Measurements from ENCODE around the gene DGUOK.
A peak's percentile ranks its signal among the peaks of the same experiment; 100 is the strongest.

The DGUOK gene

DNA sequence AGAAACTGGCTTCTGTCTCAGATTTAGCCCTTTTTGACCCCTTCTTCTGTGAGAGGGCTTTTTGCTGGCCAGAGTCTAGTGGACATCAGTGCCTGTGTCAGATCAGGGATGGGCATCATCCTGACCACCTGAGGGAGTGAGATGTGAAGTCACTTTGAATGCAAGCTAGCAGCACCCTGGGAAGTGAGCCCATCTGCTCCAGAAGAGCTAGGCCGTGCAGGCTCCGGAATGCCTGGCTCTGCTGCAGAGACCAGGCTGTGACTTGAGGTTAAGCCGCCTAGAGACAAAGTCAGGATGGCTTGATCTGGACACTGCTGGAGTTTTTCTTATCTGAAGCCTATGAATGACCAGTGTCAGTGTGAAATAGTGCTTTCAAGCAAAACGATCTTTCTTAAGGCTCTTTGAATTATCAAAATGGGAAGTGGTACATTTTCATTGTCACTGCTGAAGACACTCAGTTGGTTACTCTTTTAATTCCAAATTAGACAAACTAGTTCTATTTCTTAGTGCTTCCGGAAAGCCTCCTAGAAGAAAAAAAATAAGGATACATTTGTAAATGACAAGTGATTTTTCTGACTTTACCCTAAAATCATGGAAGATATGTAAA, 20.8 kb downstream of the DGUOK start:
- peaks cover 27% of the 10 kb centered on the region for H3K36me3 ChIP-seq (ENCODE audit: control insufficient read depth, insufficient read depth, low read length)
- no peak overlapping the region for H3K9ac ChIP-seq (ENCODE audit: low read length)
- H3K27me3 ChIP-seq (ENCODE audit: control insufficient read depth, insufficient read depth, low read length) = no peaks in the 10 kb centered on the region
- H3K4me1 ChIP-seq (ENCODE audit: control insufficient read depth, insufficient read depth, low read length) = no peaks in the 10 kb centered on the region
- no peak overlapping the region for H3K27ac ChIP-seq (ENCODE audit: low read depth, low read length)
- H3K4me3 ChIP-seq (ENCODE audit: low read length) = no peak overlapping the region

DNA sequence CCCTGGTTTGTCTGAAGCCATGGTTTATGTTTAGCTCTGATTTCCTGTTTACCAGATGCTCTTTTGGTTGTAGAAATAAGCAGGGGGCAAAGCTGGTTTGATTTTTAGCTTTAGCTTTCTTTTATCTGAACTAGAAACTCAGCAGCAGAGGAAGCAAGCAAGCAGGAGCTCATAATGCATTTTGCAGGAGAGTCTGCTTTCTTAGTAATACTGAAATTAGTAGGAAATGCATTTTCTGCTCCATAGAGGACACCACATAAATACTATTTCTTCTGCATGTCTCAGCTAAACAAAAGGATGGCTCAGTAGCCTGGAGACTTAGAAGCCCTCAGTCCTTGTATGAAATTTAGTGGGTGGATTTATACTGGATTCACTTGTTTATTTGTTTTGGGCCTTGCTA, 23.1 kb downstream of the DGUOK start:
- no peak overlapping the region for H3K4me3 ChIP-seq (ENCODE audit: low read length)
- H3K27ac ChIP-seq (ENCODE audit: low read depth, low read length) = no peak overlapping the region
- peaks cover 27% of the 10 kb centered on the region for H3K36me3 ChIP-seq (ENCODE audit: control insufficient read depth, insufficient read depth, low read length)
- H3K27me3 ChIP-seq (ENCODE audit: control insufficient read depth, insufficient read depth, low read length) = no peaks in the 10 kb centered on the region
- peak overlapping the region; percentile 1 for H3K9ac ChIP-seq (ENCODE audit: low read length)
- H3K4me1 ChIP-seq (ENCODE audit: control insufficient read depth, insufficient read depth, low read length) = no peaks in the 10 kb centered on the region

DNA sequence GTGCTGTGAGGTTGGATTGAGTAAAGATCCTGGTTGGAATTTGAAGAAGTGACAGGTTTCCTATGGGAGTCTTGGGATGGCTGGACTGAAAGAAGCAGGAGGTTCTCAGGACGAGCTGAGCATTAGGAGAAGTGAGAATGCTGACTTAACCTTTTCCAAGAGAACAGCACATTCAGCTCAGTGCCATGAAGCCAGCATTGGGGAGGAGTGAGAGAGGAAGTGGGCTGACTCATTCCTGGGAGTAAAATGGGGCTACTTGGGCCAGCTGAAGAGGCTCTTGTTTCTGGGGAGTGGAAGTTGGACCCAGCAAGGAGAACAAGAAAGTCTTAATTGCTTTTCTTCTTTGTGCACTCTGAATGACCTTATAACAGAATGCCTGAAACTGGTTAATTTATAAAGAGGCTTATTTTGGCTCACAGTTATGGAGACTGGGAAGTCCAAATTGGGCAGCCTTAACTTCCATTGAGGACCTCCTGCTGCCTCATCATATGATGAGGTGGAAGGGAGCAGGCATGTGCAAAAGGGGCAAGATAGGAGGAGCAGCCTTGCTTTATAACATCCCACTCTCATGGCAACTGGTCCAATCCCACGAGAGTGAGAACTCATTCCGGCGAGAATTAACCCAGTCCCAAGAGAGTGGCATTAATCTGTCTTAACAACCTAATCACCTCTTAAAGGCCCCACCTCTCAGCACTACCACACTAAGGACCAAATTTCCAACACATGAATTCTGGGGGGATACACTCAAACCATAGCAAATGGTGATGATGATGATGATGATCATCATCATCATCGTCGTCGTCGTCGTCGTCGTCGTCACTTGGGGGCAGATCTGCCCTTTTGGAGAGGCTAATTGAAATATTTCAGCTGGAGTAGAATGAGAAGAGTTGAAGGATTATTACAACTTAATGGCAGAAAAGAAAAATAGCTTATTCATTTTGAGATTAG, 26.1 kb downstream of the DGUOK start:
- H3K27ac ChIP-seq (ENCODE audit: low read depth, low read length) = no peak overlapping the region
- no peak overlapping the region for H3K9ac ChIP-seq (ENCODE audit: low read length)
- H3K36me3 ChIP-seq (ENCODE audit: control insufficient read depth, insufficient read depth, low read length) = peaks cover 28% of the 10 kb centered on the region
- H3K27me3 ChIP-seq (ENCODE audit: control insufficient read depth, insufficient read depth, low read length) = no peaks in the 10 kb centered on the region
- no peak overlapping the region for H3K4me3 ChIP-seq (ENCODE audit: low read length)
- H3K4me1 ChIP-seq (ENCODE audit: control insufficient read depth, insufficient read depth, low read length) = no peaks in the 10 kb centered on the region

DNA sequence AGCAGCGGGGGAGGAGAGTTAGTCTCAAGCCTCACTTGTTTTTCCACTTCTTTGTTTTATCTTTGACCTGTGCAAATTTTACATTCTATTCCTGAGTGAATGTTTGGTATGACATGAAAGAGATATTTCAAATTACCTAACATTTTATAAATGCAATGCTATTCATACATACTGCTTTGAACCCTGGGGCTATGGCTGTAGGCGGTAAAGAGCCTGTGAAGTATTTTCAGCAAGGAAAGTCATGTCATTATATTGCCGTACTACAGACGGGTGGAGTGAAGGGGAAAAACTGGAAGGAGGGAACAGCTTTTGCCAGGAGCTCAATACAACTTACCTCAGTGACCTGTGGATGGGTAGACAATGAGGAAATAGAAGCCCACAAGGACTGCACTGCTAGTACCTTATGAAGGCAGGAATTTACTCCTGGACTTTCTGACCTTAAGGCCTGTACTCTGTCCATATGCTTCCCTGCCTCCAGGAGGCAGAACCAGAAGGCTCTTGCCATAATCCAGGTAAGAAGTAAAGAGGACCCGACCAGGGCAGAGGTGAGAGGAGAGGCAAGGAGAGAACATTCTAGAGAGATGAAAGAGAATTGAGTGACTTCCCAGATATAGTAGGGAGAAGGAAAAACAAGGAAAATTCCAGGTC, 29.7 kb downstream of the DGUOK start:
- Histone ChIP-seq H3K27me3 (ENCODE audit: control insufficient read depth, insufficient read depth, low read length) (no peaks in the 10 kb centered on the region), H3K27ac (ENCODE audit: low read depth, low read length) (no peak overlapping the region), H3K9ac (ENCODE audit: low read length) (no peak overlapping the region), H3K36me3 (ENCODE audit: control insufficient read depth, insufficient read depth, low read length) (peaks cover 27% of the 10 kb centered on the region), H3K4me3 (ENCODE audit: low read length) (no peak overlapping the region), H3K4me1 (ENCODE audit: control insufficient read depth, insufficient read depth, low read length) (no peaks in the 10 kb centered on the region)

DNA sequence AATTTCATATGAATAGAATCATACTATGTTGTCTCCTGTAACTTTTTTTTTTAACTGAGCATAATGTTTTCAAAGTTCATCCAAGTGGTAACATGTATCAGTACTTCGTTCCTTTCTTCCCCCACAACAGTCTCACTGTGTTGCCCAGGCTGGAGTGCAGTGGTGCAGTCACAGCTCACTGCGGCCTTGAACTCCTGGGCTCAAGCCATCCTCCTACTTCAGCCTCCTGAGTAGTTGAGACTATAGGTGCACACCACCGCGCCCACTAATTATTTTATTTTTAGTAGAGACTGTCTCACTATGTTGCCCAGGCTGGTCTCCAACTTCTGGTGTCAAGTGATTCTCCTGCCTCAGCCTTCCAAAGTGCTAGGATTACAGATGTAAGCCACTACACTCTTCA, 34.6 kb downstream of the DGUOK start:
- Histone ChIP-seq H3K27me3 (ENCODE audit: control insufficient read depth, insufficient read depth, low read length) (no peaks in the 10 kb centered on the region), H3K4me1 (ENCODE audit: control insufficient read depth, insufficient read depth, low read length) (no peaks in the 10 kb centered on the region), H3K36me3 (ENCODE audit: control insufficient read depth, insufficient read depth, low read length) (peaks cover 24% of the 10 kb centered on the region), H3K9ac (ENCODE audit: low read length) (no peak overlapping the region), H3K27ac (ENCODE audit: low read depth, low read length) (no peak overlapping the region), H3K4me3 (ENCODE audit: low read length) (no peak overlapping the region)

DNA sequence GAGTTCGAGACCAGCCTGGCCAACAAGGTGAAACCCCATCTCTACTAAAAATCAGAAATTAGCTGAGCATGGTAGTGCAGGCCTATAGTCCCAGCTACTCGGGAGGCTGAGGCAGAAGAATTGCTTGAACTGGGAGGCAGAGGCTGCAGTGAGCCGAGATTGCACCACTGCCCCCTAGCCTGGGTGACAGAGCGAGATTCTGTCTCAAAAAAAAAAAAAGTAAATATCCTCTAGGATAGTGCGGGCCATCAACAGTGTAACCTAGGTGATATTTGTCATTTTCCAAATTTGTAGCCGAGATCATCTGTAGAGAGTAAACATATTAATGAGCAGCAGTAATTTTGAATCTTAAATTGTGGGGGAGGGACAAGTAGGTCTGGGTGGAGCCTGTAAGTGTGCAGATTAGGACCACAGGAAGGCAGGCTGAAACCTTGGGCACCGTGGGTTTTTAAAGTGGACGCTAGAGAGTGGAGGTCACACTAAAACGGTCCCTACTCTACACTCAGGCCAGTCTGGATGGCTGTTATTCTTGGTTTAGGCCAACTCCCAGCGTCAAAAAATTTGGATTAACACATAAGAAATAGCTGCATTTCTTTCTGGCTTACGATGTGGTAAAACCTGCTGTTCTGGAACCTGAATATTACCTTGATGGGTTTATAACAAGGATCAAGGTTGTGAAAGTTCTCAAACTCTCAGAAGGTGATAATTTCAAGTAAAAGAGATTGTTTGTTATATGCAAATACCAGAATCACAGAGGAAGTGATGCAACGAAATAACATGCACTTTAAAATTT, 35.3 kb downstream of the DGUOK start:
- H3K4me1 ChIP-seq (ENCODE audit: control insufficient read depth, insufficient read depth, low read length) = no peaks in the 10 kb centered on the region
- H3K36me3 ChIP-seq (ENCODE audit: control insufficient read depth, insufficient read depth, low read length) = peaks cover 19% of the 10 kb centered on the region
- no peak overlapping the region for H3K27ac ChIP-seq (ENCODE audit: low read depth, low read length)
- no peak overlapping the region for H3K9ac ChIP-seq (ENCODE audit: low read length)
- no peaks in the 10 kb centered on the region for H3K27me3 ChIP-seq (ENCODE audit: control insufficient read depth, insufficient read depth, low read length)
- no peak overlapping the region for H3K4me3 ChIP-seq (ENCODE audit: low read length)

DNA sequence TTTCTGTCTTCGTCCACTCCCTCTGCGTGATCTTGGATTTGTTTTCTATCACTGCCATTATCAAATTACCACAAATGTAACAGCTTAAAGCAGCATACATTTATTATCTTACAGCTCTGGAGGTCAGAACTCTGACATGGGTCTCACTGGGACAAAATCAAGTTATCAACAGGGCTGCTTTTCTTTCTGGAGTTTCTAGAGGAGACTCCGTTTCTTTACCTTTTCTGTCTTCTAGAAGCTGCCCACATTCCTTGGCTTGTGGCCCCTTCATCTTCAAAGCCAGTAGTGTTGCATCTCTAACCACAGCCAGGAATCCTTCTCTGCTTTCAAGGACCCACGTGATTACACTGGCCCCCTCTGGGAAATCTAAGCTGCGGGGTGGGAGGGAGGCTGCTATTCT, 36.1 kb downstream of the DGUOK start:
- H3K27ac ChIP-seq (ENCODE audit: low read depth, low read length) = no peak overlapping the region

DNA sequence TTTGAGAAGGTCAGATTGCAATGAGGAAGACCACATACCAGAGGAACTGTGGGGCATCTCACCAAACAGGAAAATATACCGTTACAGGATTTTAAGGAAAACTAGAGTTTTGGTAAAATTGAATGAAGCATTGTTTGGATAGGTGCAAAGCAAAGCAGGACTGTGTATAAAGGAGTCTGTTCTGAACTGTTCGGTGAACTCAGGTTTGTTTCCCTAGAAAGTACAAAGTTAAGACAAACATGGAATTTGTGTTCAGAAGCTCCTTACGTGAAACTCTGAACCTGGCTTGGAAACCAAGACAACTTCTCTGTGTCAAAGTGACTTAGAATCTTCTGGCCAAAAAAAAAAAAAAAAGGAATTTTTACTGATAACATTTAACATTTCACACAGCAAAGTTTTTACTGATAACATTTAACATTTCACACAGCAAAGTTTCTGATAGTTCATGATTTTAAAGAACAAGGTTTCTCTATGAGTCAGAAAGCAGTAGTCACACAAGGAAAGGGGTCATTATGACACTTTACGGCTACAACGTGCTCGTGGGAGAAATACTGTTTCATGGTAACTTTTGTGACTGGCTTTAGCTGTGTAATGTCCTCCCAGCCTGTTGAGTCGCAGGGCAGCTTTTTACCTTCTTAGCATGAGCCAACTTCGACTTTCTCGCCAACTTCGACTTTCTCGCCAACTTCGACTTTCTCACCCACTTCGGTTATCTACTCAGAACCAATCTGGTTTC, 36.9 kb downstream of the DGUOK start:
- peaks cover 12% of the 10 kb centered on the region for H3K36me3 ChIP-seq (ENCODE audit: control insufficient read depth, insufficient read depth, low read length)
- no peak overlapping the region for H3K9ac ChIP-seq (ENCODE audit: low read length)
- no peaks in the 10 kb centered on the region for H3K27me3 ChIP-seq (ENCODE audit: control insufficient read depth, insufficient read depth, low read length)
- H3K4me3 ChIP-seq (ENCODE audit: low read length) = no peak overlapping the region
- H3K4me1 ChIP-seq (ENCODE audit: control insufficient read depth, insufficient read depth, low read length) = no peaks in the 10 kb centered on the region
- H3K27ac ChIP-seq (ENCODE audit: low read depth, low read length) = no peak overlapping the region

More for the DNA sequence above, 36.1 kb downstream of the DGUOK start:
- no peaks in the 10 kb centered on the region for H3K27me3 ChIP-seq (ENCODE audit: control insufficient read depth, insufficient read depth, low read length)
- no peaks in the 10 kb centered on the region for H3K4me1 ChIP-seq (ENCODE audit: control insufficient read depth, insufficient read depth, low read length)
- H3K4me3 ChIP-seq (ENCODE audit: low read length) = no peak overlapping the region
- no peak overlapping the region for H3K9ac ChIP-seq (ENCODE audit: low read length)
- peaks cover 19% of the 10 kb centered on the region for H3K36me3 ChIP-seq (ENCODE audit: control insufficient read depth, insufficient read depth, low read length)

DNA sequence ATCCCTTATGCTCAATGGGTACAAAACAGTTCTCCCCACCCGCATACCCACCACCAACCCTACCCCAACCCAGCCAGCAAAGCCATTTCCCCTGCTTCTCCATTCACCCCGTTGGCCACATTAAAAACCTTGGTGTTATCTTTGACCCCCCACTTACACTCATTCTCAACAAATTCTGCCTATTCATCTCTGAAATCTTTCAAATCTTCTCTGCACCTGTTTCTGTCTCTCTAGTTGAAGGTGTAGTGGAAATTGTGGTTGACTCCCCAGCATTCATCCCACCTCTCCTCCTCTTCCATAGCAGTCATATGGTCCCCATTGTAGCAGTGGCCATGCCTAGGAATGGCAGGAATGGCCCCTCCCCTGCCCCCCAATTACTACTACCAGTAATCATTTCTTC, 37.5 kb downstream of the DGUOK start:
- Histone ChIP-seq H3K4me1 (ENCODE audit: control insufficient read depth, insufficient read depth, low read length) (no peaks in the 10 kb centered on the region), H3K4me3 (ENCODE audit: low read length) (no peak overlapping the region), H3K27ac (ENCODE audit: low read depth, low read length) (no peak overlapping the region), H3K9ac (ENCODE audit: low read length) (no peak overlapping the region), H3K36me3 (ENCODE audit: control insufficient read depth, insufficient read depth, low read length) (peaks cover 5% of the 10 kb centered on the region), H3K27me3 (ENCODE audit: control insufficient read depth, insufficient read depth, low read length) (no peaks in the 10 kb centered on the region)

DNA sequence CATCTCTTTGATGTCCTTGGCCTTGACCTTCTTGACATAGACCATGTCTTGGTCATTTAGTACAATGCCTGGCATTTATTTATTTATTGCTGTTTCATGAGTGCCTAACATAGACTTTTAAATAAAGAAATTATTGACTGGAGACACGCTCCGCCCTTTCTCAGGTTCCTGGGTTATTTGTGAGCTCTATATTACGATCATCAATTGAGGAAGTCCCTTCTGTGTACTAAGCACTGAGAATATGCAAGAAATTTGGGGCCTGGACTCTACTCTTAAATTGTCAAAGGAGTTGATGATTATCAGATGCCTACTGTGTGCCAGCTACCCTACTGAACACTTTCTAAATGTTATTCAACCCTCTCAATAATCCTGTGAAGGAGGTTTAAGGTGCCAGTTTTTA, 38.4 kb downstream of the DGUOK start:
- H3K27ac ChIP-seq (ENCODE audit: low read depth, low read length) = no peak overlapping the region
- H3K4me1 ChIP-seq (ENCODE audit: control insufficient read depth, insufficient read depth, low read length) = no peaks in the 10 kb centered on the region
- no peaks in the 10 kb centered on the region for H3K27me3 ChIP-seq (ENCODE audit: control insufficient read depth, insufficient read depth, low read length)
- H3K4me3 ChIP-seq (ENCODE audit: low read length) = no peak overlapping the region
- H3K9ac ChIP-seq (ENCODE audit: low read length) = no peak overlapping the region
- H3K36me3 ChIP-seq (ENCODE audit: control insufficient read depth, insufficient read depth, low read length) = no peaks in the 10 kb centered on the region

DNA sequence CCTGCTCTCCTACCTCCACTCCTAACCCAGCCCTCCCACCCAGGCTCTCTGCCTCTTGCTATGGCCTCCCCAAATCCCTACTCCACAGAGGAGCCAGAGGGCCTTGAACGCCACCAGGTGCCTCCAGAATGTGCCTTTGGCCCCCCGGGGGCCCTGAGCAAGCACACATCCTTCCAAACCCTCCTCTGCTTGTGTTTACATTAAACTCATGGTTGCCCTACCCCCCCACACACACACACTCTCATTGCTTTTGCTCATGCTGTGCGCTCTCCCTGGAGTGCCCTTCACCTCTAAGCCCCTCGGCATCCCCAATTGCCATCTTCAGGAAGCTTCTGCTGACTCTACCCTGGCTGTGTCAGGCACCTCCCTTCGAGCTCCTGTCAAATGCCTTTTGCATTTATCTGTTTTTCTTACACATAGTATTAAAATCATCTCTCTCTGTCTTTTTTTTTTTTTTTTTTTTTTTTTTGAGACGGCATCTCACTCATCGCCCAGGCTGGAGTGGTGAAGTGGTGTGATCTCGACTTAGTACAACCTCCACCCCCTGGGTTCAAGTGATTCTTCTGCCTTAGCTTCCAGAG, 41.8 kb downstream of the DGUOK start:
- Histone ChIP-seq H3K4me3 (ENCODE audit: low read length) (no peak overlapping the region), H3K36me3 (ENCODE audit: control insufficient read depth, insufficient read depth, low read length) (no peaks in the 10 kb centered on the region), H3K4me1 (ENCODE audit: control insufficient read depth, insufficient read depth, low read length) (peaks cover 5% of the 10 kb centered on the region), H3K27me3 (ENCODE audit: control insufficient read depth, insufficient read depth, low read length) (no peaks in the 10 kb centered on the region), H3K27ac (ENCODE audit: low read depth, low read length) (no peak overlapping the region), H3K9ac (ENCODE audit: low read length) (no peak overlapping the region)

Measured in rectal smooth muscle tissue (tissue), 1 donor.